Brain pericyte (primary cell): Measurements from ENCODE around the gene LILRA1.
"Not testable (repeated sequence)": the region's sequence is repeated elsewhere in the genome, so short reads cannot be mapped to it uniquely, and the experiment has no call there.

Experiments
- DNase-seq: peaks from one replicate; pipeline ENCODE4 v3.0.0-alpha.2; 2012; ENCODE audit warnings: low read depth, low spot score

The LILRA1 gene

DNA sequence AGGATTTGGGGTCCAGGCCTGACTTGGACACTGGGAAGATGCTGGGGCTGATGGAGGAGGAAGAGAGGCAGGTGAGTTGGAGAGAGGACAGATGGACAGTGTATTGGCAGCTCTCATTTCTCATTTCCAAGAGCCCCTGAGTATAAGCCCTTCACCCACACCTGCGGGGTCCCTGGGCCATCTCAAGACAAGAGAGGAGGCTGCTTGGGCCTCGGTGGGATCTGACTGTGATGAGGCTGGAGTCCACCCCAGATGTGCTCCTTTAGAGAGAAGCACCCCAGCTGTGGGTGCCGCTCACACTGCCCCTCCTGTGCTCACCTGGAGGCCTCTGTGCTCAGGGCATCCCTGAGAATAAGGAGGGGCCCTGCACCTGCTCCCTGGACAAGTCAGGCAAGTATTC is 16.1 kb upstream of the LILRA1 start:
- DNase-seq, result no peak

- not testable (repeated sequence) for DNase-seq
Measured at GRCh38 chr19:54578268-54578667, 15.2 kb upstream of the LILRA1 start.

GRCh38 chr19:54586397-54586796 is 7.0 kb upstream of the LILRA1 start:
- no peak for DNase-seq

DNA sequence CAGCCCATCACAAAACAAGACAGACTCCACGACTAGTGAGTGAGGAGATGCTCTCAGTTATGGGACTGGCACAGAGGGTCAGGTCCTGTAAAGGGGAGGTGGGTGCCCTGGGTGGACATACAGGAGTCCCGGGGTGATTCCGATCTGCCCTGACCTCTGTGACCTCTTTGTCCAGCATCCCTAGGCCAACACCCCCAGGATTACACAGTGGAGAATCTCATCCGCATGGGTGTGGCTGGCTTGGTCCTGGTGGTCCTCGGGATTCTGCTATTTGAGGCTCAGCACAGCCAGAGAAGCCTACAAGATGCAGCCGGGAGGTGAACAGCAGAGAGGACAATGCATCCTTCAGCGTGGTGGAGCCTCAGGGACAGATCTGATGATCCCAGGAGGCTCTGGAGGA is 6.4 kb upstream of the LILRA1 start:
- no peak for DNase-seq

GRCh38 chr19:54593931-54594626 is 647 bp downstream of the LILRA1 start:
- DNase-seq, result not testable (repeated sequence)

- DNase-seq, result no peak
Measured at GRCh38 chr19:54594737-54595136, 1.3 kb downstream of the LILRA1 start.

DNA sequence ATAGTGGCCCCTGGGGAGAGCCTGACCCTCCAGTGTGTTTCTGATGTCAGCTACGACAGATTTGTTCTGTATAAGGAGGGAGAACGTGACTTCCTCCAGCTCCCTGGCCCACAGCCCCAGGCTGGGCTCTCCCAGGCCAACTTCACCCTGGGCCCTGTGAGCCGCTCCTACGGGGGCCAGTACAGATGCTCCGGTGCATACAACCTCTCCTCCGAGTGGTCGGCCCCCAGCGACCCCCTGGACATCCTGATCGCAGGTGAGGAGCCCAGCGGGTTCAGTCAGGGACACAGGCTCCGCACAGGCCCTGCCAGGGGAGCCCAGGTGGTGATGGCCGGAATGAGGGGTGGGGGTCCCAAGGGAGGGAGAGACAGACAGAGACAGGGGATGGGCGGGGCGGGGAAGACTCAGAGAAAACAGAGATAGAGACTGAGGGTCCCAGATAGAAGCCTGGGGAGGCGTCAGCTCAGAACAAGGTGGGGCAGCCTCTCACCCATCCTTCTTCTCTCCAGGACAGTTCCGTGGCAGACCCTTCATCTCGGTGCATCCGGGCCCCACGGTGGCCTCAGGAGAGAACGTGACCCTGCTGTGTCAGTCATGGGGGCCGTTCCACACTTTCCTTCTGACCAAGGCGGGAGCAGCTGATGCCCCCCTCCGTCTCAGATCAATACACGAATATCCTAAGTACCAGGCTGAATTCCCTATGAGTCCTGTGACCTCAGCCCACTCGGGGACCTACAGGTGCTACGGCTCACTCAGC is 2.4 kb downstream of the LILRA1 start:
- DNase-seq, result not testable (repeated sequence)

- DNase-seq, result no peak
Measured at GRCh38 chr19:54600212-54600611, 6.8 kb downstream of the LILRA1 start.

DNA sequence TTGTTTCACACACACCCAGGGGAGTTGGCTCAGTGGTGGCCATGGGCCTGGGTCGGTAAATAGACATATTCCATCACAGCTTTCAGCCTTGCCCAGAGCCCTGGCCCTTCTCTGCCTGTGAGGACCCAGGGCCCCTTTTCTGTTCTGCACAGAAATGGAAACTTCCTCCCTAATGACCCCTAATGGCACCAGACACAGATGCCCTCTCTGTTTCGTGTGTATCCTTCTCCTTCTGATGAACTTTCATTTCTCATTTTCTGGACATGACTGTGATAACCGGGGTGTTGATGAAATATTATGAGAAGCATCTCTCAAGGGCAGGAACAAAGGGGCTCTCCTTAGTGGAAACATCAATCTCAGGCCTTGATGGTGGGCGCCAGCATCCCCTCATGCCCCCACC is 12.8 kb downstream of the LILRA1 start:
- no peak for DNase-seq

GRCh38 chr19:54606891-54607784 is 13.7 kb downstream of the LILRA1 start:
- no peak for DNase-seq

GRCh38 chr19:54607785-54608150 is 14.3 kb downstream of the LILRA1 start:
- DNase-seq, result no peak

DNA sequence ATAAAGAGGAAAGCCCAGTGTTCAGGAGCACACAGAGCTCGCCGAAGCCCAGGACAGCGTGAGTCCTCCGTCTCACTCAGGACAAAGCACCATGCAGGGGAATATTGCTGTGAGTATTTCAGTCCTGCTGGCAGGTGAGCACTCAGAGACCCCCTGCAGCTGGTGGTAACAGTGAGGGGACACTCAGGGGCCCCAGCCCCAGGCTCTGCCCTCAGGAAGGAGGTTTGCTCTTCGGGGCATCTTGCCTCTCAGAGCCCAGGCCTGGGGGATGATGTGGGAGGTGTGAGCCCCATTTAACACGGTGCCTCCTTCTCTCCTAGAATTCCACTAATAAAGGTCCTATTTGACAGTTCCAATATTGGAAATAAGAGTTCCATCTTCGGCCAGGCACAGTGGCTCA is 14.8 kb downstream of the LILRA1 start:
- DNase-seq, result no peak

DNA sequence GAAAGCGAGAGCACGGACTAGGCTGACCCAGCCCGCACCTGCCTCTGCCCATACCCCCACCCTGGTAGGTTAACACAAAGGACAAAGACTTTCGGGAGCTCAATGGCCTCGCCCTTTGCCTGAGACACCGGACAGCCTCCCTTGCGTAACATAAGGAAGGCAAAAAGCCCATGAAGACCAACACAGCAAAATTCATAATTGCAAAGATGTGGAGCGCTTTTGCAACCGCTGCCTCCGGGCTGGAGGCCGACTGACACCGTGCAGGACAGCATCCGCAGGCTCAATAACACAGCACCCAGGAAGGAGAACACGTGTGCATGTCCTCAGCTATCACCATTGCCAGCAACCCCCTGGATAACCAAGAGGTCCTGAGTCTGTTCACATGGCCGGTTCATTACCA is 15.4 kb downstream of the LILRA1 start:
- no peak for DNase-seq

- no peak for DNase-seq
Measured at GRCh38 chr19:54609356-54609791, 15.9 kb downstream of the LILRA1 start.

DNA sequence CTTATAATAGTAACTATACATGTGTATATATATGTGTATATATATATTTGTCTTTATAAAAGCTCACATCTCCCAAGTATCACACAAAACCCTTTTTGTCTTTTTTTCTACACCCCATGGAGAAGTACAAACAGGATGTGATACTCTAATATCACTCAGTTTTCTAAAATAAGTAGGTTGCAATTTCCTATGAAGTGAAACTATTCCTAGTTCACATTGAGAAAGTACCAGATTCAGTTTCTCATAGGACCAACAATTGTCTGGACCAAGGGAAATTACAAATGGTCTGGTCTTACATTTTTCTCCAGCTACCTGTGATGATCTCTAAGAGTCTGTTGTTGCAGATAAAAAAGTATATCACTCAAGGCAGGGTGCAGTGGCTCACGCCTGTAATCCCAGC is 19.0 kb downstream of the LILRA1 start:
- no peak for DNase-seq

GRCh38 chr19:54614726-54615125 is 21.3 kb downstream of the LILRA1 start:
- DNase-seq, result no peak

DNA sequence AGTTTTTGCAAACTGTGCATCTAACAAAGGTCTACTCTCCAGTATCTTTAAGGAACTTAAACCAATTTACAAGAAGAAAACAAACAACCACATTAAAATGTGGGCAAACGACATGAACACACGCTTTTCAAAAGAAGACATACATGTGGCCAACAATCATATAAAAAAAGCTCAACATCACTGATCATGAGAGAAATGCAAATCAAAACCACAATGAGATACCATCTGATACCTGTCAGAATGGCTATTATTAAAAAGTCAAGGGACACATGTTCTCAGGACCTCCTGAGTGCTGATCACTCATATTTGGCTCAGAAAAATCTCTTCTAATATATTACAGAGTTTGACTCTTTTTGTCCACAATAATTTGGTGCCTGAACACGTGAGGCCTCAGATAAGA is 22.6 kb downstream of the LILRA1 start:
- DNase-seq, result no peak

DNA sequence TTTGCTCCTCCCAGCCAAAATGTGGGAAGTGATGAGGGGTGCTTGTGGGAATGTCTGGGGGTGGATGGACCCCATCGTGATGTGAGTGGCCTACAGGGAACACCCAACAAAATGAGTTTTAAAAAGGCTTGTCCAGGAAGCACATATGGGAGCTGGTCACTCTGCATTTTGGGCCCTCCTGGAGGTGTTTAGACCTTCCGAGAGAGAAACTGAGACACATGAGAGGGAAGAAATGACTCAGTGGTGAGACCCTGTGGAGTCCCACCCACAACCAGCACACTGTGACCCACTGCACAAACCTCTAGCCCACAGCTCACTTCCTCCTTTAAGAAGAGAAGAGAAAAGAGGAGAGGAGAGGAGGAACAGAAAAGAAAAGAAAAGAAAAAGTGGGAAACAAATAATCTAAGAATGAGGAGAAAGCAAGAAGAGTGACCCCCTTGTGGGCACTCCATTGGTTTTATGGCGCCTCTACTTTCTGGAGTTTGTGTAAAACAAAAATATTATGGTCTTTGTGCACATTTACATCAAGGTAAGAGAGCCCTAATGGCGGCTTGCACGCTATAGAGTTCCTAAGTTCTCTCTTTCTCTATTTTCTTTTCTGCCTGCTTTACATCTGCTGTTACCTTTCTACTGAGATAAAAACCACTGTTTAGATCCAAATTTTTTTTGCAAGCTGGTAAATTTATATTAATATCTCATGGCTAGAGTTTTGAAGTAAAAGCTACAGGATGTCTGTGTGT is 23.6 kb downstream of the LILRA1 start:
- no peak for DNase-seq

DNA sequence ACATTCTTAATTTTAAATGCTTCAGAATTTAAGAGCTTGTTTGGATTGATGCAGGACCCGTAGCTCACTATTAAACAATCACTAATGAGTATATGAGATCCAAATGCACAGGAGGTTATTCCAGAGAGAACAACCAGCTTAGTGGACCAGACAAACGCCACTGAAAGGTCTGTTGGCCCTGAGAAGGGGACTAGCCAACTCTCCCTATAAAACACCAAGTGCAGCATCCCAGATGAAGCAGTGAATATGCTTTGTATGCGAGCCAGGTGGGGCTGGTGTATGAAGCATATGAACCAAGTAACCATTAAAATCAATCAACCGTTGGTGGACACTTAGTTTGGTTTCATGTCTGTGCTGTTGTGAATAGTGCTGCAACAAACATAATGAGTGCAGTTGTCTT is 27.0 kb downstream of the LILRA1 start:
- DNase-seq, result no peak

DNA sequence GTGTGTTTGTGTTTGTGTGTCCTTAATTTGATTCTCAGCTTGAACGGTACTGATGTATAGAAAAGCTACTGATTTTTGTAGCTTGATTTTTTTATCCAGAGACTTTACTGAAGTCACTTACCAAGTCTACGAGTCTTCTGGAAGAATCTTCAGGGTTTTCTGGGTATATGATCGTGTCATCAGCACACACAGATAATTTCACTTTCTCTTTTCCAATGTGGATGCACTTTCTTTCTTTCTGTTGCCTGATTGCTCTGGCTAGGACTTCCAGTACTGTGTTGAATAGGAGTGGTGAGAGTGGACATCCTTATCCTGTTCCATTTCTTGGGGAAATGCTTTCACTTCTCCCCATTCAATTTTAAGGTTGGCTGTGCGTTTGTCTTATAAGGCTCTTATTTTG is 29.0 kb downstream of the LILRA1 start:
- DNase-seq, result no peak

- not testable (repeated sequence) for DNase-seq
Measured at GRCh38 chr19:54624234-54624633, 30.8 kb downstream of the LILRA1 start.
